GM12878 (cell line): ENCODE results near the gene TMPRSS11D. TPM values are rescaled to one million over a fixed set of nuclear protein-coding genes. Genes with fewer than 3 reads are reported as not detected.

Experiments
- ATAC-seq: fragments of 200-7000 bp; cut with Tn5 transposase; 3 replicates; pipeline ENCODE4 v1.9.1; 2020; ENCODE audit warnings: mild to moderate bottlenecking, moderate library complexity
- BruUV-seq: library from RNA; stranded (reverse); fragments of 400-500 nt; replicated peaks from 2 replicates; lab custom pipeline; 2021; lab: Mats Ljungman, UMichigan
- CTCF ChIA-PET: fragments of 300-600 bp; sonication (Branson Sonifier 250); formaldehyde crosslinking; extraction: SDS; loops from one replicate; lab custom pipeline; 2021; ENCODE audit warnings: inconsistent platforms; lab: Yijun Ruan, JAX
- POLR2A ChIA-PET: fragments of 350-600 bp; formaldehyde crosslinking; extraction: SDS; loops from one replicate; lab custom pipeline; 2021; ENCODE audit warnings: inconsistent platforms; lab: Charles Lee
- RAD21 ChIA-PET: fragments of 300-600 bp; sonication (Branson Sonifier 250); formaldehyde crosslinking; loops from one replicate; lab custom pipeline; 2023; ENCODE audit warnings: antibody characterized with exemption; ENCODE audit not compliant: unreplicated experiment; lab: Charles Lee
- SMC1A ChIA-PET: fragments of 300-600 bp; sonication (Branson Sonifier 250); formaldehyde crosslinking; loops from one replicate; lab custom pipeline; 2023; ENCODE audit not compliant: unreplicated experiment, uncharacterized antibody; lab: Charles Lee
- DNase-seq: peaks from one replicate; pipeline ENCODE4 v3.0.0-alpha.2; 2011; ENCODE audit warnings: low read depth, low spot score
- FAIRE-seq: peaks from 3 replicates; lab custom pipeline; 2011; peaks lifted over from hg19 to GRCh38; lab: Jason Lieb, UNC
- H2AFZ ChIP-seq: 2 replicates; pipeline ENCODE4 v1.6.0; 2011; ENCODE audit warnings: low read depth, low read length, control low read depth; ENCODE audit not compliant: control insufficient read depth
- H3K27ac ChIP-seq: 2 replicates; pipeline ENCODE4 v1.5.1; 2011; ENCODE audit warnings: control low read depth; ENCODE audit not compliant: control insufficient read depth, insufficient read depth
- H3K27me3 ChIP-seq, 2 experiments: replicated peaks in 1 of 2; 2 replicates each; pipeline versions ENCODE4 v1.6.0 to v1.6.1; 2011; ENCODE audit warnings: low read length in 1 of 2; ENCODE audit not compliant: control insufficient read depth in 2 of 2, insufficient read depth in 2 of 2
- H3K36me3 ChIP-seq, 2 experiments: 2 replicates each; pipeline ENCODE4 v1.5.1; 2011; ENCODE audit warnings: low read length in 1 of 2; ENCODE audit not compliant: control insufficient read depth in 2 of 2, insufficient read depth in 2 of 2
- H3K4me1 ChIP-seq: 2 replicates; pipeline ENCODE4 v1.6.1; 2011; ENCODE audit warnings: mild to moderate bottlenecking, low read length, moderate library complexity, mixed read lengths; ENCODE audit not compliant: control insufficient read depth, insufficient read depth
- H3K4me2 ChIP-seq: 2 replicates; pipeline ENCODE4 v1.6.0; 2011; ENCODE audit warnings: control low read depth; ENCODE audit not compliant: control insufficient read depth, insufficient read depth
- H3K4me3 ChIP-seq: fragments of 200-600 bp; sonication (generic); 2 replicates; pipeline ENCODE4 v1.5.1; 2016
- H3K79me2 ChIP-seq: 2 replicates; pipeline ENCODE4 v1.6.0; 2011; ENCODE audit warnings: low read length; ENCODE audit not compliant: control insufficient read depth, insufficient read depth
- H3K9ac ChIP-seq: 2 replicates; pipeline ENCODE4 v1.8.0; 2011; ENCODE audit warnings: low read length, control low read depth, mixed read lengths; ENCODE audit not compliant: control insufficient read depth, insufficient read depth
- H3K9me3 ChIP-seq: replicated peaks from 3 replicates; pipeline ENCODE4 v1.5.1; 2011; ENCODE audit warnings: mild to moderate bottlenecking, low read length; ENCODE audit not compliant: control insufficient read depth, insufficient read depth
- H4K20me1 ChIP-seq: 2 replicates; pipeline ENCODE4 v1.6.0; 2011; ENCODE audit not compliant: control insufficient read depth, insufficient read depth
- CREB1 ChIP-seq: IDR thresholded peaks from 2 replicates; pipeline ENCODE4 v1.6.1; 2012; ENCODE audit warnings: low read depth, mild to moderate bottlenecking, inconsistent platforms
- HDAC6 ChIP-seq: fragments of 200-600 bp; sonication (generic); IDR thresholded peaks from one replicate; pipeline ENCODE4 v1.8.0; 2017; ENCODE audit warnings: antibody characterized with exemption; ENCODE audit not compliant: unreplicated experiment
- MYB ChIP-seq: fragments of 150-350 bp; IDR thresholded peaks from 2 replicates; pipeline ENCODE4 v1.6.1; 2014; ENCODE audit warnings: mild to moderate bottlenecking, low read depth, low read length, borderline replicate concordance
- NR2C2 ChIP-seq: IDR thresholded peaks from 2 replicates; pipeline ENCODE4 v1.6.1; 2011; ENCODE audit warnings: borderline replicate concordance, low read depth; ENCODE audit not compliant: control insufficient read depth, insufficient read length
- RAD21 ChIP-seq: IDR thresholded peaks from 2 replicates; pipeline ENCODE4 v1.6.1; 2011; ENCODE audit warnings: mild to moderate bottlenecking, low read depth, low read length, moderate library complexity; ENCODE audit not compliant: insufficient read depth
- SIX5 ChIP-seq: IDR thresholded peaks from 2 replicates; pipeline ENCODE4 v1.6.1; 2011; ENCODE audit warnings: mild to moderate bottlenecking, low read depth, low read length, moderate library complexity; ENCODE audit not compliant: severe bottlenecking
- SKIL ChIP-seq: fragments of 450-650 bp; IDR thresholded peaks from 2 replicates; pipeline ENCODE4 v1.6.1; 2017; ENCODE audit warnings: mild to moderate bottlenecking, low read depth, inconsistent platforms; ENCODE audit not compliant: poor library complexity, severe bottlenecking
- SMC3 ChIP-seq: IDR thresholded peaks from 2 replicates; pipeline ENCODE4 v1.6.1; 2011; ENCODE audit warnings: low read length, improper control_type of control experiment, borderline replicate concordance
- SP1 ChIP-seq: IDR thresholded peaks from one replicate; pipeline ENCODE4 v1.6.1; 2011; ENCODE audit warnings: low read depth, low read length
- SREBF1 ChIP-seq: IDR thresholded peaks from 2 replicates; pipeline ENCODE4 v1.6.1; 2012; ENCODE audit warnings: mild to moderate bottlenecking, low read length
- STAT3 ChIP-seq: IDR thresholded peaks from 2 replicates; pipeline ENCODE4 v1.6.1; 2011; ENCODE audit warnings: low read depth, low read length, improper control_type of control experiment
- YY1 ChIP-seq: IDR thresholded peaks from 2 replicates; pipeline ENCODE4 v1.6.1; 2011; ENCODE audit warnings: low read depth, mild to moderate bottlenecking, low read length
- ZNF687 ChIP-seq: fragments of 450-650 bp; IDR thresholded peaks from 2 replicates; pipeline ENCODE4 v1.6.1; 2017; ENCODE audit warnings: mild to moderate bottlenecking, moderate library complexity
- ZZZ3 ChIP-seq: IDR thresholded peaks from 2 replicates; pipeline ENCODE4 v1.6.1; 2011; ENCODE audit warnings: low read depth; ENCODE audit not compliant: control insufficient read depth, insufficient read length
- WGBS: methylation state at CpG from one replicate; pipeline ENCODE4 v1.1.6; 2016; ENCODE audit warnings: low lambda C conversion rate; ENCODE audit not compliant: insufficient replicate concordance, insufficient coverage; ENCODE audit errors: missing lambda C conversion rate; 5-methylcytosine and 5-hydroxymethylcytosine counted together
- in situ Hi-C: fragments of 300-500 bp; cut with MboI; formaldehyde crosslinking; loops from 9 replicates; pipeline ENCODE4 v1.14.3; 2018; ENCODE audit warnings: mixed read lengths
- intact Hi-C: fragments of 100-400 bp; cut with micrococcal nuclease; formaldehyde crosslinking; loops from one replicate; pipeline ENCODE4 v1.14.2; 2022; ENCODE audit not compliant: unreplicated experiment
- polyA plus RNA-seq, 11 experiments: library from polyadenylated mRNA; depleted of rRNA in 4 of 11; unstranded in 6 of 11; stranded (reverse) in 5 of 11; fragments of >200 nt; fragmentation: Nextera tagmentation in 4 of 11; fragmentation: Illumina TruSeq in 1 of 11; extraction: Ambion mirVana in 4 of 11; extraction: Trizol in 1 of 11; gene quantifications; 1 replicate in 1 of 11; 2 replicates in 10 of 11; pipeline versions ENCODE4 v1.2.1 to v1.2.3, GENCODE V29; 2011 to 2016; ENCODE audit warnings: inconsistent platforms in 2 of 11, missing spikeins in 2 of 11, low read depth in 1 of 11
- total RNA-seq, 4 experiments: library from RNA; depleted of rRNA in 3 of 4; stranded (reverse); fragments of >200 nt in 3 of 4; fragmentation: Illumina TruSeq in 1 of 4; extraction: Trizol in 1 of 4; gene quantifications; 2 replicates each; pipeline versions ENCODE4 v1.2.1 to v1.2.3, GENCODE V29; 2013 to 2021
- TF ChIP-seq, protein P1 (sequence below): IDR thresholded peaks from 2 replicates; pipeline ENCODE4 v1.6.1; 2012; ENCODE audit warnings: mild to moderate bottlenecking, low read depth, low read length
- TF ChIP-seq, protein P2 (sequence below): IDR thresholded peaks from 2 replicates; pipeline ENCODE4 v1.6.1; 2012; ENCODE audit warnings: low read depth, low read length, improper control_type of control experiment

The TMPRSS11D gene
- total and polyA plus RNA-seq, 10 of the 15 experiments (the other 5 are each of a cell fraction or from before 2014, with no cell fraction given) = not detected

- WGBS = 19% methylated on average over 6 of the region's 6 CpGs
- no peak overlapping the region for H3K4me2 ChIP-seq
- intact Hi-C loops = no loop called here
- SMC1A ChIA-PET = interaction anchor here (0.7 kb wide), 1 partner anchor 19 kb away, joined by 4 read pairs; no protein-coding TSS in a partner anchor
- no peaks in the 10 kb centered on the region for H3K9me3 ChIP-seq
- H3K79me2 ChIP-seq = no peaks in the 10 kb centered on the region
- no peaks in the 10 kb centered on the region for H4K20me1 ChIP-seq
- DNase-seq = no peak
- H3K4me1 ChIP-seq = no peaks in the 10 kb centered on the region
- no peak for TF ChIP-seq MYB
- TF ChIP-seq SIX5 = no peak
- TF ChIP-seq RAD21 = no peak
- TF ChIP-seq, protein P1, sequence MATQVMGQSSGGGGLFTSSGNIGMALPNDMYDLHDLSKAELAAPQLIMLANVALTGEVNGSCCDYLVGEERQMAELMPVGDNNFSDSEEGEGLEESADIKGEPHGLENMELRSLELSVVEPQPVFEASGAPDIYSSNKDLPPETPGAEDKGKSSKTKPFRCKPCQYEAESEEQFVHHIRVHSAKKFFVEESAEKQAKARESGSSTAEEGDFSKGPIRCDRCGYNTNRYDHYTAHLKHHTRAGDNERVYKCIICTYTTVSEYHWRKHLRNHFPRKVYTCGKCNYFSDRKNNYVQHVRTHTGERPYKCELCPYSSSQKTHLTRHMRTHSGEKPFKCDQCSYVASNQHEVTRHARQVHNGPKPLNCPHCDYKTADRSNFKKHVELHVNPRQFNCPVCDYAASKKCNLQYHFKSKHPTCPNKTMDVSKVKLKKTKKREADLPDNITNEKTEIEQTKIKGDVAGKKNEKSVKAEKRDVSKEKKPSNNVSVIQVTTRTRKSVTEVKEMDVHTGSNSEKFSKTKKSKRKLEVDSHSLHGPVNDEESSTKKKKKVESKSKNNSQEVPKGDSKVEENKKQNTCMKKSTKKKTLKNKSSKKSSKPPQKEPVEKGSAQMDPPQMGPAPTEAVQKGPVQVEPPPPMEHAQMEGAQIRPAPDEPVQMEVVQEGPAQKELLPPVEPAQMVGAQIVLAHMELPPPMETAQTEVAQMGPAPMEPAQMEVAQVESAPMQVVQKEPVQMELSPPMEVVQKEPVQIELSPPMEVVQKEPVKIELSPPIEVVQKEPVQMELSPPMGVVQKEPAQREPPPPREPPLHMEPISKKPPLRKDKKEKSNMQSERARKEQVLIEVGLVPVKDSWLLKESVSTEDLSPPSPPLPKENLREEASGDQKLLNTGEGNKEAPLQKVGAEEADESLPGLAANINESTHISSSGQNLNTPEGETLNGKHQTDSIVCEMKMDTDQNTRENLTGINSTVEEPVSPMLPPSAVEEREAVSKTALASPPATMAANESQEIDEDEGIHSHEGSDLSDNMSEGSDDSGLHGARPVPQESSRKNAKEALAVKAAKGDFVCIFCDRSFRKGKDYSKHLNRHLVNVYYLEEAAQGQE = no peak
- TF ChIP-seq STAT3 = no peak
- no peak for TF ChIP-seq ZZZ3
- TF ChIP-seq, protein P2, sequence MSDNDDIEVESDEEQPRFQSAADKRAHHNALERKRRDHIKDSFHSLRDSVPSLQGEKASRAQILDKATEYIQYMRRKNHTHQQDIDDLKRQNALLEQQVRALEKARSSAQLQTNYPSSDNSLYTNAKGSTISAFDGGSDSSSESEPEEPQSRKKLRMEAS = no peak
- no peak for TF ChIP-seq SREBF1
- no peak for TF ChIP-seq SMC3
- TF ChIP-seq ZNF687 = no peak
- no peak for TF ChIP-seq CREB1
- TF ChIP-seq NR2C2 = no peak
- TF ChIP-seq YY1 = no peak
- no peak for TF ChIP-seq SKIL
- no peak for TF ChIP-seq SP1
- no peak for TF ChIP-seq HDAC6
- TF ChIP-seq, all 136 proteins: peak for 0
- no peak overlapping the region for H3K9ac ChIP-seq
- RAD21 ChIA-PET = no interaction called here
- FAIRE-seq = no peak
- in situ Hi-C loops = no loop called here
- H3K36me3 ChIP-seq = no peaks in the 10 kb centered on the region
- no peak overlapping the region for H3K4me3 ChIP-seq
- H2AFZ ChIP-seq = no peak overlapping the region
- no TSS peak for BruUV-seq
- ATAC-seq = no peak
- POLR2A ChIA-PET = no interaction called here
- H3K27ac ChIP-seq = no peak overlapping the region
- CTCF ChIA-PET = no interaction called here
- H3K27me3 ChIP-seq = no peaks in the 10 kb centered on the region
These were observed 2.0 kb upstream of the TMPRSS11D start for GRCh38 chr4:67885762-67886161.
